ENCODE data around the gene BTAF1.
"Not testable (repeated sequence)": the region's sequence is repeated elsewhere in the genome, so short reads cannot be mapped to it uniquely, and the experiment has no call there.

Gene BTAF1

DNA sequence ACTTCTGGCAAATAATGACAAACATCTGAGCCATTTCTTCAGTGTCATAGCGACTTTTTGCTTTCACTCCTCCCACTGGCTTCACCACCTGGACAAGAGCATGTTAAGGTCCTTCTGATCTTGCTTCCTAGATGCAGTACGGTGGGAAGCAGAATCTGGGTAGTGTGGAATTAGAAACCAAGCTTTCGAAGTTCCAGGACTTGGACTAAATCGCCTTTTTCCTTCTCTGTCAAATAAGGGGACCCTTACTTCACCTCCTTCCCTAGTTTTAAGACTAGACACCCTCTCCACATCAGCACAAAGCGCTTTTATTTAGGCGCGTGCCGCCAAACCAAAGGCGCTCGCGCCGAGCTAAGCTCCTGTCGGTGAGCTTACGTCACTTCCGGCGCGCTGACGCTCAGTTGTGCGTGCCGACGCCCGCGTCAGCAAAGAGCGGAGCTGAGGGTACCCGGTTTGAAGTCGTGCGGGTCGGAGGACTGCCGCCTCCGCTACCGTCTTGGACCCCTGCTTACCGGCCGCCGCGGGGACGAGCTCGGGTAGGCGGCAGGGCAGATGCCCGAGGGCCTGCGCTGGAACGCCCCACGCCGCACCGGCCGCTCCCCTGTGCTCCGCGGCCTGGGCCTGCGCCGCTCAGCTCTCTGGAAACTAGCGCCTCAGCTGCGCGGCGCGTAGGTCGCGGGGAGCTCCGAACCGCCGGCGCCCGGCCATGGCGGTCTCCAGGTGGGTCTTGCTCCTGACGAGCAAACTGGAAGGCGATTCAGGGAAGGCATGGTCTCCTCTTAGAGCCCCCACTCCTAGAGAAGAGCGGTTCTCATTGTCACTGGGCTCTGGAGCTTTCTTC lies at the start of gene BTAF1:
TSS of gene BTAF1 (plus strand) at position 400 of the 841 bp plus-strand sequence. CDS start at position 707, 307 bp downstream.
- peak; percentile 81 to 86 (median 84) for DNase-seq (ENCODE audit: low read depth in 3 of 3)

DNA sequence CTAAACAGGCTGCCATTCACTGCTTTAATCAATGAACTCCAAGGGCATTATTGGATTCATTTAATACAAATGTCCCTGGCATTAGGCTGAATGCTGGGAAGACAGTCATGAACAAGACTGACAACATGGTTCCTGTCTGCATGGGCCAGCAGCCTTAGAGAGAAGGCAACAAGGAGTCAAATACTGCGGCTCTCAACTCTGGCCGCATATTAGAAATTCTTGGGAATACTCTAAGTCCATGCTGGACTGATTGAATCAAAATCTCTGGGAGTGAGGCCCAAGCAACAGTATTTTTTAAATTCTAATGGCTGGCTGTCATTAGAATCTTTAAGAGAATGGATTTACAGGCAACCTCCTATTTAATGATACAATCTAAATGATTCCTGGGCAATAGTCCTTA lies 48.4 kb upstream of the BTAF1 start:
- no peak for DNase-seq (ENCODE audit: low read depth in 3 of 3)

DNA sequence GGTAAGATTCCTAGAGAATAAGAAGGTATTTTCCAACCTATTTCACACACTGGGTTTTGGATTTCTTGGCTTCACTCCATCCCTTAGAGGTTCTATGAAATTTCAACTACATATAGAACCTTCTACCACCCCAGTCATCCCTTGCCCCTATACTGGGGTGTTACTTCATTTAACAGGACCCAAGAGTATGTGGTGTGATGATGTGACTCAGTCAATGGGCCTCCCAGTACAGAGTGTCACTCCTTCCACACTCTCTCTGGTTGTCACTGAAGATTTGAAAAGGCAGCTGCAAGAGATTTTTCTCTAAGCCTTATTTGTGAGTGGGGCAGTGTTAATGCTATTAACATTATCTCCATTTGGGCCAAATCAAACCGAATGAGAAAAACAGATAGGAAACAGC lies 47.8 kb upstream of the BTAF1 start:
- DNase-seq (ENCODE audit: low read depth in 3 of 3), result no peak

DNA sequence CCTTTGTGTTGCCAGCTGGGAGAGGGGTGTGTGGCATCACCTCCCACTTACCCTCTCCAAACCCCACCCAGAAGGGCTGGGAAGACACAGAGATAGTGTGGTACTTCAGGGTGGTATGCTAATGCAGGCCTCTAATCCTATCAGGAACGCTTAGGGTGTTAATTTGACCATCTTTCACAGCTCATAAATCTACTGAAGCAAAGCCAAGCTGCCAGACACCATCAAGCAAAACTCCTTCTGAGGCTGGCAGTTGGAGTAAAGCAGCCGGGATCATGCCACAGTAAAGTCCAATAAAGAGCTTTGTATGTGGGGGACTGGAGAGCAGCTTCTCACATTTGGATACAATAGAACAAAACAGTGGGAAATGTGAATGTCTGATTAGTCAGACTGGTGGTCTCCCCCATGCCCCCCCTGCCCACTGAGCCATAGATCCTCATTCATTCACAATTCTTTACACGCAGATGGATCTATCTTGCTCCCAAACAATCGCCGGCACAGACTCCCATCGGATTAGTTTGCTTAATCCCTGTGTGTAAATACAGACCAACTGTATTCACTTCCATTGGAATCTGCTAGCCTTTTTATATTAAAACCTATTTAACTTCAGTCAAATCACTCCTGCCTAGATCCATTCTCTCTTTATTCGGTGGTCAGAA lies 43.9 kb upstream of the BTAF1 start:
- no peak for DNase-seq (ENCODE audit: low read depth in 3 of 3)

DNA sequence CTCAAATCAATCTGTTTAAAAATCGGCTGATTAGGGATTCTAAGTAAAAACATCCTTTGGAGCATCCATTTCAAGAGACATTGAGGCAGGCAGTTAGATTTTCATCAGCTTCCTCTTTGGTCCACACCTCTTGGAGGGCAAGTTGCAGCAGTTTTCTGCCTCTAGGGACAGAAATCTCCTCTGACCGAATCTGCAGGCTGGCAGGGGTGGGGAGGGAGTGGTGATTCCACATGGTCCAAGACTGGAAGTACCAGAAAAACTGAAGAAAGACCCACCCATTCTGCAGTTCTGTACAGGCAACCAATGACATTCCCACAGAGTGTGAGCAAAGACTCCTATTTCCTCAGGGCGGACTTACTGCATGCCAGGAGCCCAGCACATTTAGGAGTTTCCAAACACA lies 43.3 kb upstream of the BTAF1 start:
- DNase-seq (ENCODE audit: low read depth in 3 of 3), result no peak

DNA sequence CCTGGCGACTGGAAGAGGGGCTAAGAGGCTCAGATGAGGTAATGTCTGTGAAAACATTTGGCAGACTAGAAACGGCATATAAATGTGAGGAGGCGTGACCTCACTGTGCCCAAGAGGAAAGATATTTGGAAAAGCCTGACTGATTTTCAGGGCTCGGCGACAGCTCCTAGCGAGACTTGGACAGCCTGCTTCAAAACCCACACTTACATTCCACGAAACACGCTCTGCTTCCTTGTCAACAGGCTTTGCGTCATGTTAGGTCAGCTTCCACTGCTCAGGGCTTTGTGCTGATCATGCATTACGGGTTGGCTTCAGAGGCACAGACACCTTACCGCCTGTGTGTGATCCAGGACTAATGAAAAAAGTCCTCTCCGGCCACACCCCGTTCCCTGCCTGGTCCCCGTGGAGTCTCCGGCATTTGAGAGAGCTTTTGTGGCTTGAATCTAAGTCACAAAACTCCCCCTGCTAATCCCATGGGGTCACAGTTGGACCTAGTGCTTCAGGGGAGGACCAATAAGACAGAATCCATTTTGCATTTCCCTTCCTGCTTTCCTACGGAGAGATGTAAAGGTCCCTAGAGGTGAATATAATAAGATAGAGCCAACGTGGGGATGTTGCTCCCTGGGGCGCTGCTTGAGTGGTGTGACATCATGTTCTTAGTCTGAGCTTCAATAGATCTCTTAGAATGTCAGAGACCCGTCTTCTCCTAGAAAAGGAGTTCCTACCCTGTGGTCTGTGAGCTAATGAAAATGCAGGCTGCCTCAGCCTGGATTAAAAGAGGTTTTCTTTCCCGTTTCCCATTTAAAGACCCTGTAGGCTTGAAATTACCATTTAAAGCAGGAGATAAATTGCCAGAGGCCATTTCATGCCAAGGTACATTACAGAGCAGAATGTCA lies 39.8 kb upstream of the BTAF1 start:
- no peak for DNase-seq (ENCODE audit: low read depth in 3 of 3)

DNA sequence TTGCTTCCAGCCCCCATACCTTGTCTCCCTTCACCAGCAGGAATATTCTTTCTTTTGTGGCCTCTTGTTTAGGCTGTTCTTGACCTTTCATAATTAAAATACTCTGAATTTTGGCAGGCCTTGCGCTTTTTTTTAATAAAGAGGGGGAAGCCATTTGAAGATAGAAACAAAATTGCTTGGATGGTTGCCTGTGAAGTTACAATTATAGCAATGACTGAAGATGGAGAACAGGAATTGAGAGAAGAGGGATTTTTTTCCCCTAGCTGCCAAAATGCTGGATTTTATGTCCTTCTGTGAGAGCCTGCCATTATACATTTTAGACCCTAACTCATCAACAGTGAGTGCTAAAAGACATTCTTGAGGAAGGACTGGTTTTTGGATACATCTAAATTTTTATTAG lies 39.0 kb upstream of the BTAF1 start:
- DNase-seq (ENCODE audit: low read depth in 3 of 3), result no peak

DNA sequence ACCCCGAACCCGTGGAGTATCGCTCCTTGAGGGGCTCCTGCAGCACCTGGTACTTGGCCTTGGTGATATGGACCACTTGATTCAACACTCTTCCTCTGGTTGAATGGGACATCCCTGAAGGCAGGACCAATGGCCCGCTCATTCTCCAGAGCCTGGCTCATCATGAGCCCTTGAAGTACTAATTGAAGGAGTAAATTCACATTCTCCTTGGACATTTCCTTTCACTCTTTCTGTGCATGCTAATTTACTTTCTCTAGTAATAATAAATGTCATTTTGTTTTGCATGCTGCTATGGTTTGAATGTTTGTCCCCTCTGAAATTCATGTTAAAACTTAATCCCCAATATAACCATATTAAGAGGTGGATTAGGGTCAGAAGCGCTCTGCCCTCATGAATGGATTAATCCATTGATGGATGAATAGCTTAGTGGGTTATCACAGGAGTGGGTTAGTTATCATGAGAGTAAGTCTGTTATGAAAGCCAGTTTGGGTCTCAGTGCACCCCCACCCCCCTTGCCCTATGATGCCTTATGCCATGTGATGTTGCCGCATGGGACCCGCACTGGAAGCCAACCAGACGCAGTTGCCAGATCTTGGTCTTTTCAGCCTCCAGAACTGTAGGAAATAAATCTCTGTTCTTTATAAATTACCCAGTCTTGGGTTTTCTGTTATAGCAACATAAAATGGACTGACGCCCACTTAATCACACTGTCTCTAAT lies 38.0 kb upstream of the BTAF1 start:
- no peak for DNase-seq (ENCODE audit: low read depth in 3 of 3)

DNA sequence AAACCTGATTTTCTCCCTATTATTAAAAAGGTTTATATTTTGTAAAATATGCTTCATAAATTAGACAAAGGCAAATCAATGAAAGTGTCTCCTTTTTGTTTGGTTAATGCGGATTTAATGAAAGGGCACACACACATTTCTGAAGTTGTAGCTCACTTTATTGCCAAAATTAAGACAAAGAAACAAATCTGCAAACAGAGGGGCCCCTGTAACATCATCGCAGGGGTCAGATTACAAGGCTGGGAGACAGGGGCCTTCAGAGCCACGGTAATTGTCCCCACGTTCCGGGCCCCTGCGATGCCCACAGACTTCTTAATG lies 36.7 kb upstream of the BTAF1 start:
- no peak for DNase-seq (ENCODE audit: low read depth in 3 of 3)

DNA sequence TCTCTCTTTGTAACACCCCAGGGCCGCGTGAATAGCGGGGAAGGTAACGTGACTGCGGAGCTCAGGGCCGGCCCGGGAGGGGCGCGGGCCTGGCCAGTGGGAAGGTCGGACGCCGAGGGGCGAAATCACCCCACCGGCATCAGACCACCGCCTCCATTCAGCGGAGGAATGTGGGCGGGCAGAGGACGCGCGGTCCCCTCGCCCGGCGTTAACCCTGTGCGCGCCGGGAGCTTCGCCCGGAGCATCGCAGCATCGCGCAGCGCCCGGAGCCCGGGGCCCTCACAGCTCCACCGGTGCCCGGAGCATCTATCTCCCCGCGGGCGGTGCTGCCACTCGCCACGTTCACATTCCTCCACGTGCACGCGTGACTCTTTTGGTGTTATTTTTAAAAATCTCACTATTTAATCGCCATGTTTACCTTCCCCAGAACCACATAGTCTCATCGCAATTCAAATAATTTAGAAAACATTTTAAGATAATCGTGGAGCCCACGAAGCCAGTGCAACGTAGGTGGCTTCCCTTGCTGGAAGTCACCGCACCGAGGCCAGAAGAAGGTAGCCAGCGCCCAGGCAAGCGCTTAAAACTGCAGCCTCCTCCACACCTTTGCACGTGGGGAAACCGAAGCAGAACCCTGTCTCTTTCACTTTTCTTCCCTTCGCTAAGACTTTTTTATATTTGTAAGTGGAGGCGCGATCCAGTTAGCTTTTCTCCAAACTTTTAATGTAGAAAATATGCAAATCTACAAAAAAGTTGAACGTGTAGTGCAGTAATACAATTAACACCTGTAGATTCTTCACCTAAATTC lies 36.1 kb upstream of the BTAF1 start:
- peak in 2 of 3 experiments; percentile 6 to 11 for DNase-seq (ENCODE audit: low read depth in 3 of 3)

DNA sequence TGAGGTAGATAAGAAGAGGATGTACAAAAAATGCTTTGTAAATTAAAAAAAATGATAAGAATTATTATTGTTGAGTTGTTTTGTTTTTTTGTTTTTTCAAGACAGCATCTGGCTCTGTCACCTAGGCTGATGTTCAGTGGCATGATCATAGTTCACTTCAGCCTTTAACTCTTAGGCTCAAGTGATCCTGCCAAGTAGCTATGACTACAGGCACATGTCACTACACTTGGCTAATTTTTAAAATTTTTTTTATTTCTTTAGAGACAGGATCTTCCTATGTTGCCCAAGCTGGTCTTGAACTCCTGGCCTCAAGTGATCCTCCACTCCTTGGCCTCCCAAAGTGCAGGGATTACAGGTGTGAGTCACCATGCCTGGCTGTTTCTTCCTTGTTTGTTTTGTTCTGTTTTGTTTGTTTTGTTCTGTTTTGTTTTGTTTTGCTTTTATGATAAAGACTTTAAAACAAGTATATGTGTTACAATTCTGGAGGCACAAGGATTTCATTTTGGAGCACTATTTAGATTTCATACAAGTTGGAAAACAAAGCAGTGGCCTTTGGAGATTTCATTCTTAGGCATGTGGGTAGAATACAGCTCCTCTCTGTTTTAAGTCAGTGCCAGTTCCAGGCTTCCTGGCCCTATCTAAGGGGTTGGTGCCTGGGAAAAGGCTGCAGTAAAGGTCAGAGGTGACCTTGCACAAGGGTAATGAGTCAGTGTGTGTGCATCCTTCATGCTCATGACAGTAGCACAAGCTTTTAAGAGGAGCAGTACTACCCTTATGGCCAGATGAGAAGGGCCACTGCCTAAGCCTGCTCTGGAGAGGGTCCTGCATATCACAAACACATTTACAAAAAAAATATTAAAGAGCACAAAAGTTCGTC lies 32.2 kb upstream of the BTAF1 start:
- no peak for DNase-seq (ENCODE audit: low read depth in 3 of 3)

DNA sequence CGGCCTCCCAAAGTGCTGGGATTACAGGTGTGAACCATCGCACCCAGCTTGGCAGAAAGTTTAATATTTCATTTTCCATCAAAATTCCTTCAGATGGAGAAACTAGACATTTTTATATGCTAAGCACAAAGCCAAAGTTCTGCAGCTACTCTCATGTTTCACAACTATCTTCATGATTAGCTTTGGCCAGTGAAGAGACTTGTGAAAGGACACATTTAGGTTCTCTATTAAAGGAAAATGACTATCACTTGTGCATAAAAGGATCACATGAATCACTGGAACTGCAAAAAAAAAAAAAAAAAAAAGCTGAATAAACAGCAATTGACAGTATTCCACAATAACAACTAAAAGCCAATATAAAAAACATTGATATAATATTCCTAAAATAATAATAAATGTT lies 30.5 kb upstream of the BTAF1 start:
- DNase-seq (ENCODE audit: low read depth in 3 of 3), result no peak

DNA sequence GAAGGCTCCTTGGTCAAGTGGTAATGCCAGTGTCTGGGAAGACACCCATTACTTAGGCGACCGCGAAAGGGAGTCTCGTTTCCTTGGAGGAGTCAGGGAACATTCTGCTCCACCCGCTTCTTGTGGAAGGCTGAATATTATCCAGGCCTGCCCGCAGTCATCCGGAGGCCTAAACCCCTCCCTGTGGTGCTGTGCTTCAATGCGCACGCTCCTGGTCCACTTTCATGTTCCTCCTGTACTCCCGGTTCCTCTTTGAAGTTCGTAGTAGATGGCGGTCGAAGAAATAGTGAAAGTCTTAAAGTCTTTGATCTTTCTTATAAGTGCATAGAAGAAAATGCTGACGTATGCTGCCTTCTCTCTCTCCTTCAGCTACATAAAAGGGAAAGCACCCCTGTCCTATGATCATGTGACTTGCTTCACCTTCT lies 29.3 kb upstream of the BTAF1 start:
- DNase-seq (ENCODE audit: low read depth in 3 of 3), result not testable (repeated sequence)

DNA sequence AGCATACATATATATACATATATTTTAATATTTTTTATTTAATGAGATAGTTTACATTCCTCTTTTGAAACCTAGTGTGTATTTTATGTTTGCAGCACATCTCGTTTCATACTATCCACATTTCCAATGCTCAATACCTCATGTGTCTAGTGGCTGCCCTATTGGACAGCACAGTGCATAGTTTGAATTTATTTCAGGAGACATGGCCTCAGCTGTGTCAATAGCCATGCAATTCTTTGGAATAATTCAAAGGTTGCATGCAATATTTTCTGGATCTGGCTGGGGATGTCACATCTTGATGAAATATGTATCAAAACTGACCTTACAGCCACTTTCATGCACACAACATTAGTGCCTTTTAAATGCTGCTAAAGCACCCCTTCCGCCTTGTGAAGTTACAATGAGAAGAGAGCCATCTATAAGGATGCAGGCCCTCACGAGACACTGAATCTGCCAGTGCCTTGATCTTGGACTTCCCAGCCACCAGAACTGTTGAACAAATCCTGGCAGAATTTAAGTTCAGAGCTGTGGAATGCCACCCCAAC lies 27.3 kb upstream of the BTAF1 start:
- DNase-seq (ENCODE audit: low read depth in 3 of 3), result no peak

DNA sequence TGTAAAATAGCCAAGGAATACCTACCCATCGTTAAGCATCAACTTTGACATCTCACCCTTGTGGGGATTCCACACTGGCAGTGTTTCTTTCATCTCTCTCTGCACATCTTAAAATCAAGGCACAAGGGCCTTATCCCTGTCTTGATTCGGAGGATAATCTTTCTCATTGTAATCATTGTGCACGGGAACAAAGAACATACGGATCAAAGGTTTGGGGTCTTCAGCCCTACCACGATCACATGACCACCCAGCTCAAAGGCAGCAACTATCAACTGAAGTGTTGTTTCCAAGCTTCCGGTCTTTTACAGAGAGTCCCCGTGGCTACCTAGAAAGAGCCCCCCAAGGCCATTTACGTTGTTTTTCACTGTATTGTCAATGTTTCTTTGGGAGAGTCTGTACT lies 26.1 kb upstream of the BTAF1 start:
- DNase-seq (ENCODE audit: low read depth in 3 of 3), result no peak

DNA sequence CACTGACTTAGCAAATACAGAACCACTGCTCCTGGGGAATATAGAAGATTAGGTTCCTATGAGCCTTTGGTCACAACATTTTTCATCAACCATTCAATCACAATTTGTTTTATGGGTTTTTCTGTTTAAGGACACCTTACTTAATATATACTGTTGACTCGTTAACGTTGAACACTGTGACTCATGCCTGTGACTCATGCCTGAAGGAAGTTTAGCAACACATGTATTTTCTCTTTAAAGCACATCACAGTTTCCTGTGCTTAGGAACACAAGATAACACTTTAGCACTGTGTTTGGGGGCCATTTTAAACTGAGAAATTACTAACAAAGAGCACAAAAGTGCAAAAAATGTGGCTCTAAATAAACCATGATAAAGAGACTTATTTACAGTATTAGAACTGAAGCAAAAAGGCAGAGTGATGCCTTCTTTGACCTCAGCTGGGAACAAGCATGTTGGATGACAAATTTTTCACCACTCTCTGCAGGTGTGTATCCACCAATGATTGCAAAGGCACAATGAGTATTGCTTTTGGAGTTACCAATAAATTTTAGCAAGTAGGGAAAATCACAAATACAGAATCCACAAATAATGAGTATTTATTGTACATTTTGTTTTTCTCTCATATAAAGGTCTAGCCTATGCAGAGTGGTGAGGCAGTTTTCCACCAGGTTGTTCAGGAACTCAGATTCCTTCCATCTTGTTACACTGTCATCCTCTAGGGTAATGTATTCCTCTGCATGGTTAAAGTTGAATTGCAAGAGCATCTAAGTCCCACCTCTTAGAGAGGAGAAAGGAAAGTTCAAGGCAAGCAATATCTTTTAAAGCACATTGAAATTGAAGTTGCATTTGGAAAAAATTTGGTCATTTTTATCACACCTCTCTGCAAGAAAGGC lies 21.5 kb upstream of the BTAF1 start:
- peak in 2 of 3 experiments; percentile 36 to 41 for DNase-seq (ENCODE audit: low read depth in 3 of 3)

DNA sequence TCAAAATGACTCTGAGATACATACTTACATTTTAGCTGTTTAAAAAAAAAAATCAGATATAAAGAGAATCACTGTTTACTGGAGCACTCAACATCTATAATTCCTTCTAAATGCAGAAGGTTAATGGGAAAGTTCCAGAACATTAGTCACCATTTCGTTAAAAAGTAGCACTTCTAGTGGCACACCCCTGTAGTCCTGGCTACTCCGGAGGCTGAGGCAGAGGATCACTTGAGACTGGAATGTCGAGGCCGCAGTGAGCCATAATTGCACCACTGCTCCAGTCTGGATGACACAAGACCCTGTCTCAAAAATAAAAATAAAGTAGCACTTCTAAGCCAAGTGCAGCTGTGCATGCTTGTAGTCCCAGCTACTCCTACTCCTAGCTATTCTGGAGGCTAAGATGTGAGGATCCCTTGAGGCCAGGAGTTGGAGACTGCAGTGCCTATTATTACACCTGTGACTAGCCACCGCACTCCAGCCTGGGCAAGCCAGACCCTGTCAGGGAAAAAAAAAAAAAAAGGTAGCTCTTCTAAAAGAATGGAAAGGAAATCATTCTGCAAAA lies 16.5 kb upstream of the BTAF1 start:
- DNase-seq (ENCODE audit: low read depth in 3 of 3), result no peak

DNA sequence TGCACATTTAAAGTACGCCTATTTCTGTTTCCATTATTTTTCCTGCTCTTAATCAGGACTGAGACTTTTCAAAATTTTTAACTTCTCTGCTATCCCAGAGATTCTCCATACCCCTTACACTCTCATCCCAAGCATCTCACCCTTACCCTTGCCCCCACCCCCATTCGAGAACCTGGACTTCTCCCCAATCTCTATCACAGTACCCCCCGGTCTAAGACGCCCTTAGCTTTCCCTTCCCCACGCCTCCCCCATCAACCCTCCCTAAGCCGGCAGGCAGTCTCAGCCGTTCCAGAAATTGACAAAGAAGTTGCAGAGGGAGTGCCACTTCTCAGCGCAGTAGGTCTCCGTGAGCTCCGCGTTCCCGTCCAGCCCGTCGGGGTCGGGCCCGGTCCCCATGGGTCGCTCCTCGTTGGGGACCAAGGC lies 15.6 kb upstream of the BTAF1 start:
- DNase-seq (ENCODE audit: low read depth in 3 of 3), result no peak

Measured in stimulated activated CD4-positive, alpha-beta T cell treated with anti-CD3 and anti-CD28 coated beads, TNF-alpha, amount 100 ng/mL, for 4 hours (primary cell).